ENCODE results near the gene TMEM209.

GRCh38 chr7:130178251-130178650 lies 27.0 kb downstream of the TMEM209 start:
- TF ChIP-seq CTCF (IDR thresholded peaks at IDR 0.05; ENCODE audit: low read depth, low read length, poor library complexity, severe bottlenecking) = no peak
- no peak for TF ChIP-seq EZH2phosphoT487 (IDR thresholded peaks at IDR 0.05; ENCODE audit: borderline replicate concordance, low read length)
